Gastrocnemius medialis (tissue), 4 donors: ENCODE results near the gene OR2J1. TPM values are rescaled to one million over a fixed set of nuclear protein-coding genes. Genes with fewer than 3 reads are reported as not detected.

Source experiments
- ATAC-seq, 2 donors: fragments of 150-250 bp; one replicate each; pipeline ENCODE4 v1.9.1; 2016
- DNase-seq, 2 donors: peaks; one replicate each; pipeline ENCODE4 v3.0.0-alpha.2; 2019
- H3K27ac ChIP-seq, 4 donors: fragments of 200-600 bp; sonication (generic); 1 replicate in 1 of 4; 2 replicates in 3 of 4; pipeline ENCODE4 v1.5.1; 2016 to 2018; ENCODE audit warnings: mild to moderate bottlenecking in 2 of 4, moderate library complexity in 1 of 4
- H3K27me3 ChIP-seq, 3 donors: fragments of 200-600 bp; sonication (generic) in 2 of 3; 1 replicate in 1 of 3; 2 replicates in 2 of 3; pipeline versions ENCODE4 v1.5.1 to v1.6.0; 2016 to 2019; ENCODE audit warnings: mild to moderate bottlenecking in 1 of 3, moderate library complexity in 1 of 3
- H3K36me3 ChIP-seq, 2 donors: fragments of 200-600 bp; sonication (generic) in 1 of 2; one replicate each; pipeline ENCODE4 v1.5.1; 2017 to 2018
- H3K4me1 ChIP-seq, 2 donors: fragments of 200-600 bp; sonication (generic) in 1 of 2; one replicate each; pipeline ENCODE4 v1.5.1; 2016 to 2017; ENCODE audit warnings: mild to moderate bottlenecking in 2 of 2
- H3K4me3 ChIP-seq, 4 donors: fragments of 200-600 bp; sonication (generic) in 3 of 4; 1 replicate in 1 of 4; 2 replicates in 3 of 4; pipeline ENCODE4 v1.5.1; 2016 to 2019; ENCODE audit warnings: mild to moderate bottlenecking in 2 of 4
- H3K9me3 ChIP-seq, 3 donors: fragments of 200-600 bp; sonication (generic) in 2 of 3; 1 replicate in 1 of 3; 2 replicates in 2 of 3; pipeline ENCODE4 v1.5.1; 2016 to 2019
- POLR2A ChIP-seq, 2 donors: fragments of 450-650 bp; IDR thresholded peaks; one replicate each; pipeline ENCODE4 v1.6.1; 2017; ENCODE audit warnings: antibody characterized with exemption in 2 of 2, mild to moderate bottlenecking in 2 of 2, moderate library complexity in 2 of 2
- in situ Hi-C, 4 donors: fragments of 200-750 bp; cut with MboI; loops; one replicate each; pipeline versions ENCODE4 v1.15.0 to v1.8.0; 2017; ENCODE audit warnings: low sequenced_read_pairs in 4 of 4
- intact Hi-C: fragments of 100-400 bp; cut with DNase I; formaldehyde crosslinking; loops from one replicate; pipeline ENCODE4 v1.15.1; 2023; ENCODE audit warnings: low total_unique reads
- total RNA-seq, 4 donors: library from RNA; depleted of rRNA; stranded (reverse); fragments of >200 nt; gene quantifications; one replicate each; pipeline versions ENCODE4 v1.1.0 to v1.2.3, GENCODE V29; 2016
- TF ChIP-seq, protein P1 (sequence below), 5 experiments: fragments of 450-650 bp in 3 of 5; fragments of 200-600 bp in 2 of 5; sonication (generic) in 2 of 5; IDR thresholded peaks in 4 of 5; conservative IDR thresholded peaks in 1 of 5; 1 replicate in 4 of 5; 2 replicates in 1 of 5; pipeline ENCODE4 v1.5.1; 2016 to 2019; ENCODE audit warnings: antibody characterized with exemption in 5 of 5, mild to moderate bottlenecking in 3 of 5, moderate library complexity in 3 of 5

The OR2J1 gene
- total RNA-seq, result not detected

DNA sequence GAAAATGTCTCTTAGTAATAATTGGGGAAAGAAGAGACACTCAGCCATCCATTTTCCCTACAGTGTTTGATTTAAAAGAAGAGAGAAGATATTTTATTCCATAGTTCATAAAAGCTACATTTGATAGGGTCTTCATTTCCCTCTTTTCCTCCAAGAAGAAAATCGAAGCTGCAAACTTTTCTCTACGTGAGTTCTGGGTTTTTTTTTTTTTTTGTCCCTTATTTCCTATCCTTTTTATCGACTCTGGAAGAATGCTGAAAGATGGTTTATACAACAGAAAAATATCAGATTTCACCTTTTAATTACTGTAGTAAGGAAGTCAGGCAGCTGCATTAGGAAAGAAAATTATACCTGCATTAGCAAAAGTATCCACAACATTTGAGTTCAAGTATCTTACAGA lies at the start of gene OR2J1:
OR2J1 (plus strand) TSS at position 301 of the 400 bp plus-strand sequence. CDS start 1,453 bp downstream, outside the sequence.
- H3K4me3 ChIP-seq, result no peak within 1 kb of the TSS
- H3K9me3 ChIP-seq, result no peaks in the 10 kb centered on the region
- H3K27me3 ChIP-seq, result no peaks in the 10 kb centered on the region
- H3K27ac ChIP-seq, result no peak within 1 kb of the TSS
- ATAC-seq (no peak), DNase-seq (no peak)
- no peaks in the 10 kb centered on the region for H3K4me1 ChIP-seq
- no peaks in the 10 kb centered on the region for H3K36me3 ChIP-seq
- TF ChIP-seq POLR2A (IDR thresholded peaks at IDR 0.05), result no peak
- TF ChIP-seq, protein P1, sequence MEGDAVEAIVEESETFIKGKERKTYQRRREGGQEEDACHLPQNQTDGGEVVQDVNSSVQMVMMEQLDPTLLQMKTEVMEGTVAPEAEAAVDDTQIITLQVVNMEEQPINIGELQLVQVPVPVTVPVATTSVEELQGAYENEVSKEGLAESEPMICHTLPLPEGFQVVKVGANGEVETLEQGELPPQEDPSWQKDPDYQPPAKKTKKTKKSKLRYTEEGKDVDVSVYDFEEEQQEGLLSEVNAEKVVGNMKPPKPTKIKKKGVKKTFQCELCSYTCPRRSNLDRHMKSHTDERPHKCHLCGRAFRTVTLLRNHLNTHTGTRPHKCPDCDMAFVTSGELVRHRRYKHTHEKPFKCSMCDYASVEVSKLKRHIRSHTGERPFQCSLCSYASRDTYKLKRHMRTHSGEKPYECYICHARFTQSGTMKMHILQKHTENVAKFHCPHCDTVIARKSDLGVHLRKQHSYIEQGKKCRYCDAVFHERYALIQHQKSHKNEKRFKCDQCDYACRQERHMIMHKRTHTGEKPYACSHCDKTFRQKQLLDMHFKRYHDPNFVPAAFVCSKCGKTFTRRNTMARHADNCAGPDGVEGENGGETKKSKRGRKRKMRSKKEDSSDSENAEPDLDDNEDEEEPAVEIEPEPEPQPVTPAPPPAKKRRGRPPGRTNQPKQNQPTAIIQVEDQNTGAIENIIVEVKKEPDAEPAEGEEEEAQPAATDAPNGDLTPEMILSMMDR (IDR thresholded peaks at IDR 0.05 in 4 of 5, conservative IDR thresholded peaks at IDR 0.05 in 1 of 5), result no peak
- intact Hi-C loops, result no loop called here
- in situ Hi-C loops, result no loop called here

DNA sequence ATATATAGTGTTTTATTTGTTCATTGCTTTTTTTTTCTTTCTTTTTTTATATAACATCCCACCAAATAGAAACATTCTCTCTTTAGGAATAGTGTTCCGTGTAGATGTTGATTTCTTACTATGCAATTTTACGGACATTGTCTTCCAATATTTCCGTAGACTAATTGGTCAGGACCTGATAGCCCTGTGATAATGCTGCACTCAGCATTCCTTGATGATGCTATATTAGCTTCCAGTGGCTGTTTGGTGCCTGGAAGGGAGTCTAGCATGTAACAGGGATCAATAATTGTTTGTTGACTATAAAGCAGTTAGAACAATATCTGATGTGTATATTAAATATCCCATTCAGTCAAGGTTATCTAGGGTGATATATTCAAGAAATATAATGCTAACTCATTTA lies 47.6 kb upstream of the OR2J1 start:
- no peaks in the 10 kb centered on the region for H3K27me3 ChIP-seq
- no peaks in the 10 kb centered on the region for H3K4me1 ChIP-seq
- DNase-seq, result no peak
- peaks cover 0 to 3% (median 0%) of the 10 kb centered on the region in 3 donors for H3K9me3 ChIP-seq
- intact Hi-C loops (no loop called here), in situ Hi-C loops (no loop called here)
- ATAC-seq, result no peak
- no peak overlapping the region for H3K27ac ChIP-seq
- H3K4me3 ChIP-seq, result no peak overlapping the region
- no peaks in the 10 kb centered on the region for H3K36me3 ChIP-seq
- TF ChIP-seq, protein P1 (IDR thresholded peaks at IDR 0.05 in 4 of 5, conservative IDR thresholded peaks at IDR 0.05 in 1 of 5), result no peak
- TF ChIP-seq POLR2A (IDR thresholded peaks at IDR 0.05), result no peak

DNA sequence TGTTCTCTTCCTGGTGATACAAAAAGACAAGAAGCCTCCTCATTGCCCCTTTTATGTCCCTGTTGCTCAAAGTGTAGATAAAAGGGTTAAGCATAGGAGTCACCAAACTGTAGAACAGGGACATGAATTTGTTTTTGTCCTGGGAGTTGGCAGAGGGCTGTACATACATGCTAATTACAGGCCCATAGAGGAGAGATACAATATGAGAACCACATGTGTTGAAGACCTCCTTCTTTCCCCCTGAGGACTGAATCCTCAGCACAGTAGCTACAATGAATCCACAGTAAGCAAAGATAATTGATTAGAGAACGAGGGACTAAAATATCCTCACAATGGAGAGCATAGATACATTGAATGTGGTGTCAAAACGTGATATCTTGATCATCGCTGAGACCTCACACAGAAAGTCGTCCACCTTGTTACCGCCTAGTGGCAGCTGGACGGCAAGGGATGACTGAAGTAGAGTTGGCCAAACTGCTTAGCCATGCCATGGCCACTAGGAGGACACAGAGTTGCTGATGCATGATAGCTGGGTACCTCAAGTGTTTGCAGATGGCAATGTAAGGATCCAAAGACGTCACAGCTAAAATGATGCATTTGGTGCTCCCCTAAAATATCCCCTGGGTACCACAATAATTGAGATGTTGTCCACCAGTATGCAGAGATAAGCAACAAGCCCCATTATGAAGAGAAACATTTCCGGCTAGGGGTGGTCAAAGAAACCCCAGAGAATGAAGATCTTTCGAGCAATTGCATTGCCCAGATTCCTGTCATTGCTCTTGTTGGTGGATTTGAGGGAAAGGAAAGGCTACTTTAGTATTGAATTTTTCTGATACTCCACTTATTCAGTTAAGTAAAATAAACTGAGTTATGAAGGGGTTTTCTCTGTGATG lies 27.2 kb upstream of the OR2J1 start:
- intact Hi-C loops (no loop called here), in situ Hi-C loops (no loop called here)
- H3K9me3 ChIP-seq, result no peaks in the 10 kb centered on the region
- TF ChIP-seq, protein P1 (IDR thresholded peaks at IDR 0.05 in 4 of 5, conservative IDR thresholded peaks at IDR 0.05 in 1 of 5), result peak in 1 of 5 experiments; percentile 20
- no peak for TF ChIP-seq POLR2A (IDR thresholded peaks at IDR 0.05)
- ATAC-seq (no peak), DNase-seq (no peak)
- H3K27me3 ChIP-seq, result no peaks in the 10 kb centered on the region
- H3K36me3 ChIP-seq, result no peaks in the 10 kb centered on the region
- no peak overlapping the region for H3K27ac ChIP-seq
- H3K4me1 ChIP-seq, result no peaks in the 10 kb centered on the region
- no peak overlapping the region for H3K4me3 ChIP-seq

DNA sequence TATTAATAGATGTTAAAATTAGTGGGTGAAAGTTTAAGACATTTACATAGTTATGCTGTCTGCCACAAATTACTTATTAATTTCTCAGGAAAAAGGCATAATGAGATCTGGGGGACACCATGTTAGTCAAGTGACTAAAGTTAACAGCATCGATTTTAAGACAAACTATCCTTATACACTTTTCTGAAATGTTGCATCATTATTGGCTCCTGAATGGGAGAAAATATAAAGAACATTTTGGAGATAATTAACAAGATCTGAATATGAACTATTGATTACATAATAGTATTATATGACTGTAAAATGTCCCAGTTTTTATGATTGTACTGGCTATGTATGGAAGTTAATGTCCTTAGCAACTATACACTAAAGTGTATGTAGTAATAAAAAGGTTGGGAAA lies 20.1 kb upstream of the OR2J1 start:
- in situ Hi-C loops (no loop called here), intact Hi-C loops (no loop called here)
- DNase-seq, result no peak
- no peak for TF ChIP-seq POLR2A (IDR thresholded peaks at IDR 0.05)
- TF ChIP-seq, protein P1 (IDR thresholded peaks at IDR 0.05 in 4 of 5, conservative IDR thresholded peaks at IDR 0.05 in 1 of 5), result no peak
- H3K9me3 ChIP-seq, result no peaks in the 10 kb centered on the region
- H3K27ac ChIP-seq, result no peak overlapping the region
- no peaks in the 10 kb centered on the region for H3K36me3 ChIP-seq
- no peaks in the 10 kb centered on the region for H3K4me1 ChIP-seq
- no peak overlapping the region for H3K4me3 ChIP-seq
- H3K27me3 ChIP-seq, result no peaks in the 10 kb centered on the region
- no peak for ATAC-seq
